ENCODE data around the gene MLLT1. TPM values are rescaled to one million over a fixed set of nuclear protein-coding genes. Genes with fewer than 3 reads are reported as not detected.

MLLT1 gene
- total and polyA plus RNA-seq, 2 donors (not counting 1 experiment from before 2014, with no cell fraction given) = 6.4 to 13.7 TPM

- no peaks in the 10 kb centered on the region for H3K79me2 ChIP-seq (ENCODE audit: control insufficient read depth, insufficient read depth, low read length)
- H3K4me1 ChIP-seq (ENCODE audit: control insufficient read depth, extremely low read depth, insufficient read depth, low read length) = no peaks in the 10 kb centered on the region
- H4K20me1 ChIP-seq (ENCODE audit: control insufficient read depth, extremely low read depth, insufficient read depth, low read length) = no peaks in the 10 kb centered on the region
- no peaks in the 10 kb centered on the region for H3K9me3 ChIP-seq (ENCODE audit: control insufficient read depth, insufficient read depth, low read depth, low read length)
- no peaks in the 10 kb centered on the region for H3K27me3 ChIP-seq (ENCODE audit: control insufficient read depth, insufficient read depth, low read length)
- DNase-seq (ENCODE audit: low read depth in 2 of 2) = no peak
- no peak overlapping the region for H3K4me3 ChIP-seq (replicated peaks in 1 of 4; ENCODE audit: control extremely low read depth in 1 of 4, insufficient read depth in 1 of 4, low read depth in 3 of 4, low read length in 4 of 4)
- H3K27ac ChIP-seq (ENCODE audit: insufficient read depth, low read length) = no peak overlapping the region
- TF ChIP-seq, protein P1, sequence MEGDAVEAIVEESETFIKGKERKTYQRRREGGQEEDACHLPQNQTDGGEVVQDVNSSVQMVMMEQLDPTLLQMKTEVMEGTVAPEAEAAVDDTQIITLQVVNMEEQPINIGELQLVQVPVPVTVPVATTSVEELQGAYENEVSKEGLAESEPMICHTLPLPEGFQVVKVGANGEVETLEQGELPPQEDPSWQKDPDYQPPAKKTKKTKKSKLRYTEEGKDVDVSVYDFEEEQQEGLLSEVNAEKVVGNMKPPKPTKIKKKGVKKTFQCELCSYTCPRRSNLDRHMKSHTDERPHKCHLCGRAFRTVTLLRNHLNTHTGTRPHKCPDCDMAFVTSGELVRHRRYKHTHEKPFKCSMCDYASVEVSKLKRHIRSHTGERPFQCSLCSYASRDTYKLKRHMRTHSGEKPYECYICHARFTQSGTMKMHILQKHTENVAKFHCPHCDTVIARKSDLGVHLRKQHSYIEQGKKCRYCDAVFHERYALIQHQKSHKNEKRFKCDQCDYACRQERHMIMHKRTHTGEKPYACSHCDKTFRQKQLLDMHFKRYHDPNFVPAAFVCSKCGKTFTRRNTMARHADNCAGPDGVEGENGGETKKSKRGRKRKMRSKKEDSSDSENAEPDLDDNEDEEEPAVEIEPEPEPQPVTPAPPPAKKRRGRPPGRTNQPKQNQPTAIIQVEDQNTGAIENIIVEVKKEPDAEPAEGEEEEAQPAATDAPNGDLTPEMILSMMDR (conservative IDR thresholded peaks at IDR 0.05 in 1 of 2, IDR thresholded peaks at IDR 0.05 in 1 of 2; ENCODE audit: low read depth in 1 of 2, low read length in 2 of 2) = no peak
- no peak for TF ChIP-seq EZH2 (IDR thresholded peaks at IDR 0.05; ENCODE audit: low read length, missing control alignments)
- no peaks in the 10 kb centered on the region for H3K36me3 ChIP-seq (ENCODE audit: control insufficient read depth, insufficient read depth, low read length)
- H3K4me2 ChIP-seq (ENCODE audit: extremely low read depth, insufficient read depth, low read length) = no peak overlapping the region
- H2AFZ ChIP-seq (ENCODE audit: low read length) = no peak overlapping the region
- no peak overlapping the region for H3K9ac ChIP-seq (ENCODE audit: insufficient read depth, low read length)
These were observed 18.6 kb upstream of the MLLT1 start for GRCh38 chr19:6298413-6298812.

DNA sequence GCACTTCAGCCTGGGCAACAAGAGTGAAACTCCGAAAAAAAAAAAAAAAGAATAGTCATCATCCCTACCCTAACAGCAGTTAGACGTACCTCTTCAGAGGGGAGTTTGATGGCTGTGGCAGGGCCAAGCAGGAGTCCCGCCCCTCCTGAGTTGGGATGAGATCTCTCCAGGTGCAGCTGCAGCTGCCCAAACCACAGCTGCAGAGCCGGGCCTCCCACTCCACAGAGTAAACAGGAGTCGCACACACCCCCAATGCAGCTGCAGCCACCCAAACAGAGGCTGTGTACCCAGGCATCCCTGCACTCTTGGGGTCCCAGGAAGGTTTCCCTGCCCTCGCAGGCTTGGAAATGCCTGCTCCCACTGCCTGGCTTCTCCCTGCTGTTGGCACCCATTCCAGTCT lies 17.4 kb upstream of the MLLT1 start:
- no peak for DNase-seq (ENCODE audit: low read depth in 2 of 2)
- Histone ChIP-seq H2AFZ (ENCODE audit: low read length) (no peak overlapping the region), H3K36me3 (ENCODE audit: control insufficient read depth, insufficient read depth, low read length) (no peaks in the 10 kb centered on the region), H4K20me1 (ENCODE audit: control insufficient read depth, extremely low read depth, insufficient read depth, low read length) (no peaks in the 10 kb centered on the region), H3K79me2 (ENCODE audit: control insufficient read depth, insufficient read depth, low read length) (no peaks in the 10 kb centered on the region), H3K9ac (ENCODE audit: insufficient read depth, low read length) (no peak overlapping the region), H3K27me3 (ENCODE audit: control insufficient read depth, insufficient read depth, low read length) (no peaks in the 10 kb centered on the region), H3K4me2 (ENCODE audit: extremely low read depth, insufficient read depth, low read length) (no peak overlapping the region), H3K4me3 (replicated peaks in 1 of 4; ENCODE audit: control extremely low read depth in 1 of 4, insufficient read depth in 1 of 4, low read depth in 3 of 4, low read length in 4 of 4) (no peak overlapping the region), H3K9me3 (ENCODE audit: control insufficient read depth, insufficient read depth, low read depth, low read length) (no peaks in the 10 kb centered on the region), H3K27ac (ENCODE audit: insufficient read depth, low read length) (no peak overlapping the region), H3K4me1 (ENCODE audit: control insufficient read depth, extremely low read depth, insufficient read depth, low read length) (no peaks in the 10 kb centered on the region)
- TF ChIP-seq, protein P1 (conservative IDR thresholded peaks at IDR 0.05 in 1 of 2, IDR thresholded peaks at IDR 0.05 in 1 of 2; ENCODE audit: low read depth in 1 of 2, low read length in 2 of 2) = no peak
- TF ChIP-seq EZH2 (IDR thresholded peaks at IDR 0.05; ENCODE audit: low read length, missing control alignments) = no peak

GRCh38 chr19:6292006-6292405 lies 12.2 kb upstream of the MLLT1 start:
- H3K27ac ChIP-seq (ENCODE audit: insufficient read depth, low read length) = no peak overlapping the region
- H3K79me2 ChIP-seq (ENCODE audit: control insufficient read depth, insufficient read depth, low read length) = no peaks in the 10 kb centered on the region
- no peaks in the 10 kb centered on the region for H3K36me3 ChIP-seq (ENCODE audit: control insufficient read depth, insufficient read depth, low read length)
- H3K9ac ChIP-seq (ENCODE audit: insufficient read depth, low read length) = no peak overlapping the region
- no peak overlapping the region for H2AFZ ChIP-seq (ENCODE audit: low read length)
- DNase-seq (ENCODE audit: low read depth in 2 of 2) = peak in 1 of 2 donors; percentile 15
- H3K4me1 ChIP-seq (ENCODE audit: control insufficient read depth, extremely low read depth, insufficient read depth, low read length) = no peaks in the 10 kb centered on the region
- H3K9me3 ChIP-seq (ENCODE audit: control insufficient read depth, insufficient read depth, low read depth, low read length) = no peaks in the 10 kb centered on the region
- H3K4me2 ChIP-seq (ENCODE audit: extremely low read depth, insufficient read depth, low read length) = no peak overlapping the region
- TF ChIP-seq, protein P1 (conservative IDR thresholded peaks at IDR 0.05 in 1 of 2, IDR thresholded peaks at IDR 0.05 in 1 of 2; ENCODE audit: low read depth in 1 of 2, low read length in 2 of 2) = no peak
- TF ChIP-seq EZH2 (IDR thresholded peaks at IDR 0.05; ENCODE audit: low read length, missing control alignments) = no peak
- H3K4me3 ChIP-seq (replicated peaks in 1 of 4; ENCODE audit: control extremely low read depth in 1 of 4, insufficient read depth in 1 of 4, low read depth in 3 of 4, low read length in 4 of 4) = no peak overlapping the region
- no peaks in the 10 kb centered on the region for H3K27me3 ChIP-seq (ENCODE audit: control insufficient read depth, insufficient read depth, low read length)
- H4K20me1 ChIP-seq (ENCODE audit: control insufficient read depth, extremely low read depth, insufficient read depth, low read length) = no peaks in the 10 kb centered on the region

Data from fibroblast of lung (primary cell).